ENCODE data around the gene SLC35A4.
"Not testable (repeated sequence)": the region's sequence is repeated elsewhere in the genome, so short reads cannot be mapped to it uniquely, and the experiment has no call there.

The SLC35A4 gene

GRCh38 chr5:140588311-140589070, 23.9 kb downstream of the SLC35A4 start:
- H4K8ac ChIP-seq (ENCODE audit: low read length), result no peak overlapping the region
- H2AFZ ChIP-seq (ENCODE audit: low read depth, low read length), result no peak overlapping the region
- H3K27ac ChIP-seq (ENCODE audit: low read length, poor library complexity, severe bottlenecking), result no peak overlapping the region
- no peaks in the 10 kb centered on the region for H3K9me3 ChIP-seq (ENCODE audit: control insufficient read depth, low read length)
- H3K14ac ChIP-seq (ENCODE audit: low read length in 2 of 2), result no peak overlapping the region
- no peak overlapping the region for H2BK5ac ChIP-seq (ENCODE audit: low read depth, low read length, poor library complexity, severe bottlenecking)
- WGBS, result 60% methylated on average over 3 of the region's 5 CpGs
- no peaks in the 10 kb centered on the region for H3K36me3 ChIP-seq (ENCODE audit: control insufficient read depth in 1 of 2, insufficient read depth in 2 of 2, low read depth in 1 of 2, low read length in 2 of 2)
- H3K27me3 ChIP-seq (ENCODE audit: control insufficient read depth in 1 of 2, insufficient read depth in 1 of 2, low read length in 2 of 2), result no peaks in the 10 kb centered on the region
- H3K4me2 ChIP-seq (ENCODE audit: low read length, poor library complexity, severe bottlenecking), result no peak overlapping the region
- H3K18ac ChIP-seq (ENCODE audit: low read depth in 1 of 2, low read length in 2 of 2), result no peak overlapping the region
- peak overlapping the region; percentile 83 for H3K9ac ChIP-seq (ENCODE audit: low read length)
- H4K91ac ChIP-seq (ENCODE audit: low read length), result no peak overlapping the region
- H2BK120ac ChIP-seq (ENCODE audit: low read depth, low read length), result no peak overlapping the region
- no peaks in the 10 kb centered on the region for H3K79me1 ChIP-seq (replicated peaks; ENCODE audit: low read length, poor library complexity, severe bottlenecking)
- H3K4me3 ChIP-seq (ENCODE audit: insufficient read depth in 1 of 2, low read depth in 1 of 2, low read length in 2 of 2), result no peak overlapping the region
- peak; percentile 83 for DNase-seq
- H3K4me1 ChIP-seq (ENCODE audit: control insufficient read depth, insufficient read depth, low read depth, low read length), result peaks cover 2% of the 10 kb centered on the region
- H2BK12ac ChIP-seq (ENCODE audit: low read length in 2 of 2), result no peak overlapping the region
- no peak overlapping the region for H3K4ac ChIP-seq (ENCODE audit: low read depth in 1 of 2, low read length in 2 of 2)
- H3K23ac ChIP-seq (ENCODE audit: low read length in 2 of 2), result no peak overlapping the region
- H2BK15ac ChIP-seq (ENCODE audit: low read depth, poor library complexity, severe bottlenecking), result no peak overlapping the region
- no peak overlapping the region for H2AK5ac ChIP-seq (ENCODE audit: low read length, severe bottlenecking)

- H4K91ac ChIP-seq (ENCODE audit: low read length), result peak overlapping the region; percentile 62
- no peak overlapping the region for H2AK5ac ChIP-seq (ENCODE audit: low read length, severe bottlenecking)
- H3K4me1 ChIP-seq (ENCODE audit: control insufficient read depth, insufficient read depth, low read depth, low read length), result peaks cover 2% of the 10 kb centered on the region
- peak overlapping the region in 1 of 2 experiments; percentile 73 for H3K14ac ChIP-seq (ENCODE audit: low read length in 2 of 2)
- no peak overlapping the region for H2BK120ac ChIP-seq (ENCODE audit: low read depth, low read length)
- no peak overlapping the region for H3K4me3 ChIP-seq (ENCODE audit: insufficient read depth in 1 of 2, low read depth in 1 of 2, low read length in 2 of 2)
- H2BK12ac ChIP-seq (ENCODE audit: low read length in 2 of 2), result peak overlapping the region in 1 of 2 experiments; percentile 74
- no peaks in the 10 kb centered on the region for H3K9me3 ChIP-seq (ENCODE audit: control insufficient read depth, low read length)
- H3K4ac ChIP-seq (ENCODE audit: low read depth in 1 of 2, low read length in 2 of 2), result no peak overlapping the region
- H3K23ac ChIP-seq (ENCODE audit: low read length in 2 of 2), result no peak overlapping the region
- H3K9ac ChIP-seq (ENCODE audit: low read length), result no peak overlapping the region
- no peaks in the 10 kb centered on the region for H3K79me1 ChIP-seq (replicated peaks; ENCODE audit: low read length, poor library complexity, severe bottlenecking)
- WGBS, result 90% methylated on average over 7 of the region's 7 CpGs
- no peak overlapping the region for H4K8ac ChIP-seq (ENCODE audit: low read length)
- H2BK5ac ChIP-seq (ENCODE audit: low read depth, low read length, poor library complexity, severe bottlenecking), result no peak overlapping the region
- no peak overlapping the region for H3K27ac ChIP-seq (ENCODE audit: low read length, poor library complexity, severe bottlenecking)
- H2BK15ac ChIP-seq (ENCODE audit: low read depth, poor library complexity, severe bottlenecking), result no peak overlapping the region
- no peaks in the 10 kb centered on the region for H3K36me3 ChIP-seq (ENCODE audit: control insufficient read depth in 1 of 2, insufficient read depth in 2 of 2, low read depth in 1 of 2, low read length in 2 of 2)
- H3K18ac ChIP-seq (ENCODE audit: low read depth in 1 of 2, low read length in 2 of 2), result no peak overlapping the region
- H3K27me3 ChIP-seq (ENCODE audit: control insufficient read depth in 1 of 2, insufficient read depth in 1 of 2, low read length in 2 of 2), result peaks cover 0 to 3% of the 10 kb centered on the region in 2 experiments
- H2AFZ ChIP-seq (ENCODE audit: low read depth, low read length), result no peak overlapping the region
- no peak overlapping the region for H3K4me2 ChIP-seq (ENCODE audit: low read length, poor library complexity, severe bottlenecking)
- no peak for DNase-seq
Observed at GRCh38 chr5:140590861-140591260, 26.2 kb downstream of the SLC35A4 start.

GRCh38 chr5:140591747-140592372, 27.2 kb downstream of the SLC35A4 start:
- peak overlapping the region in 1 of 2 experiments; percentile 25 for H3K4me3 ChIP-seq (ENCODE audit: insufficient read depth in 1 of 2, low read depth in 1 of 2, low read length in 2 of 2)
- WGBS, result 74% methylated on average over 4 of the region's 5 CpGs

GRCh38 chr5:140593070-140593469, 28.4 kb downstream of the SLC35A4 start:
- not testable (repeated sequence) for H3K36me3 ChIP-seq (ENCODE audit: control insufficient read depth in 1 of 2, insufficient read depth in 2 of 2, low read depth in 1 of 2, low read length in 2 of 2); H3K79me1 ChIP-seq (replicated peaks; ENCODE audit: low read length, poor library complexity, severe bottlenecking); H3K4me1 ChIP-seq (ENCODE audit: control insufficient read depth, insufficient read depth, low read depth, low read length); H4K8ac ChIP-seq (ENCODE audit: low read length); H3K9me3 ChIP-seq (ENCODE audit: control insufficient read depth, low read length); H3K23ac ChIP-seq (ENCODE audit: low read length in 2 of 2); H3K18ac ChIP-seq (ENCODE audit: low read depth in 1 of 2, low read length in 2 of 2); H2BK15ac ChIP-seq (ENCODE audit: low read depth, poor library complexity, severe bottlenecking); DNase-seq; H4K91ac ChIP-seq (ENCODE audit: low read length); H2BK120ac ChIP-seq (ENCODE audit: low read depth, low read length); H3K4me3 ChIP-seq (ENCODE audit: insufficient read depth in 1 of 2, low read depth in 1 of 2, low read length in 2 of 2); H2BK5ac ChIP-seq (ENCODE audit: low read depth, low read length, poor library complexity, severe bottlenecking); H2AFZ ChIP-seq (ENCODE audit: low read depth, low read length); H3K27ac ChIP-seq (ENCODE audit: low read length, poor library complexity, severe bottlenecking); H3K9ac ChIP-seq (ENCODE audit: low read length); H2AK5ac ChIP-seq (ENCODE audit: low read length, severe bottlenecking); H3K14ac ChIP-seq (ENCODE audit: low read length in 2 of 2); H3K4me2 ChIP-seq (ENCODE audit: low read length, poor library complexity, severe bottlenecking); H3K4ac ChIP-seq (ENCODE audit: low read depth in 1 of 2, low read length in 2 of 2); H2BK12ac ChIP-seq (ENCODE audit: low read length in 2 of 2)
- 77% methylated on average over 13 of the region's 14 CpGs for WGBS
- H3K27me3 ChIP-seq (ENCODE audit: control insufficient read depth in 1 of 2, insufficient read depth in 1 of 2, low read length in 2 of 2), result peaks cover 0 to 13% of the 10 kb centered on the region in 2 experiments

More at GRCh38 chr5:140591747-140592372, 27.2 kb downstream of the SLC35A4 start:
- no peaks in the 10 kb centered on the region for H3K9me3 ChIP-seq (ENCODE audit: control insufficient read depth, low read length)
- H3K4ac ChIP-seq (ENCODE audit: low read depth in 1 of 2, low read length in 2 of 2), result no peak overlapping the region
- H2BK120ac ChIP-seq (ENCODE audit: low read depth, low read length), result no peak overlapping the region
- H3K27me3 ChIP-seq (ENCODE audit: control insufficient read depth in 1 of 2, insufficient read depth in 1 of 2, low read length in 2 of 2), result peaks cover 0 to 11% of the 10 kb centered on the region in 2 experiments
- no peaks in the 10 kb centered on the region for H3K36me3 ChIP-seq (ENCODE audit: control insufficient read depth in 1 of 2, insufficient read depth in 2 of 2, low read depth in 1 of 2, low read length in 2 of 2)
- DNase-seq, result peak; percentile 70
- no peak overlapping the region for H3K18ac ChIP-seq (ENCODE audit: low read depth in 1 of 2, low read length in 2 of 2)
- H3K4me1 ChIP-seq (ENCODE audit: control insufficient read depth, insufficient read depth, low read depth, low read length), result peaks cover 2% of the 10 kb centered on the region
- H2BK15ac ChIP-seq (ENCODE audit: low read depth, poor library complexity, severe bottlenecking), result no peak overlapping the region
- no peak overlapping the region for H2BK5ac ChIP-seq (ENCODE audit: low read depth, low read length, poor library complexity, severe bottlenecking)
- no peak overlapping the region for H4K91ac ChIP-seq (ENCODE audit: low read length)
- H3K79me1 ChIP-seq (replicated peaks; ENCODE audit: low read length, poor library complexity, severe bottlenecking), result no peaks in the 10 kb centered on the region
- H3K14ac ChIP-seq (ENCODE audit: low read length in 2 of 2), result no peak overlapping the region
- H3K23ac ChIP-seq (ENCODE audit: low read length in 2 of 2), result no peak overlapping the region
- no peak overlapping the region for H3K4me2 ChIP-seq (ENCODE audit: low read length, poor library complexity, severe bottlenecking)
- no peak overlapping the region for H2AFZ ChIP-seq (ENCODE audit: low read depth, low read length)
- H2BK12ac ChIP-seq (ENCODE audit: low read length in 2 of 2), result no peak overlapping the region
- H4K8ac ChIP-seq (ENCODE audit: low read length), result no peak overlapping the region
- H2AK5ac ChIP-seq (ENCODE audit: low read length, severe bottlenecking), result no peak overlapping the region
- no peak overlapping the region for H3K27ac ChIP-seq (ENCODE audit: low read length, poor library complexity, severe bottlenecking)
- H3K9ac ChIP-seq (ENCODE audit: low read length), result no peak overlapping the region

Data from mesenchymal stem cell (in vitro differentiated cells and primary cell).